GM23338 (cell line): ENCODE measurements around the gene GAB2. TPM values are rescaled to one million over a fixed set of nuclear protein-coding genes. Genes with fewer than 3 reads are reported as not detected.

ENCODE experiments used
- ATAC-seq: fragments of 200-7000 bp; cut with Tn5 transposase; 3 replicates; pipeline ENCODE4 v1.9.1; 2020
- DNase-seq: peaks from one replicate; pipeline ENCODE4 v3.0.0-alpha.2; 2015; ENCODE audit warnings: low spot score
- H2AFZ ChIP-seq: fragments of 200-600 bp; sonication (generic); 2 replicates; pipeline ENCODE4 v1.8.0; 2016; ENCODE audit warnings: antibody characterized with exemption, mild to moderate bottlenecking, moderate library complexity
- H3F3A ChIP-seq: fragments of 200-600 bp; sonication (generic); replicated peaks from 2 replicates; pipeline ENCODE4 v1.8.0; 2017; ENCODE audit warnings: antibody characterized with exemption, mixed run types, low read depth
- H3K27ac ChIP-seq: fragments of 200-600 bp; sonication (generic); 2 replicates; pipeline ENCODE4 v1.6.1; 2016; ENCODE audit warnings: low read depth
- H3K27me3 ChIP-seq: fragments of 200-600 bp; sonication (generic); 2 replicates; pipeline ENCODE4 v1.8.0; 2016; ENCODE audit warnings: mild to moderate bottlenecking, mixed run types, moderate library complexity; ENCODE audit not compliant: insufficient read depth
- H3K36me3 ChIP-seq: fragments of 200-600 bp; sonication (generic); 2 replicates; pipeline ENCODE4 v1.8.0; 2016; ENCODE audit warnings: mild to moderate bottlenecking; ENCODE audit not compliant: insufficient read depth
- H3K4me1 ChIP-seq: fragments of 200-600 bp; sonication (generic); 2 replicates; pipeline ENCODE4 v1.8.0; 2016; ENCODE audit warnings: mild to moderate bottlenecking, moderate library complexity; ENCODE audit not compliant: insufficient read depth
- H3K4me2 ChIP-seq: fragments of 200-600 bp; sonication (generic); 2 replicates; pipeline ENCODE4 v1.7.1; 2017; ENCODE audit warnings: mixed run types
- H3K4me3 ChIP-seq: fragments of 200-600 bp; sonication (generic); 2 replicates; pipeline ENCODE4 v1.6.1; 2016; ENCODE audit warnings: mixed run types
- H3K79me2 ChIP-seq: fragments of 200-600 bp; sonication (generic); replicated peaks from 2 replicates; pipeline ENCODE4 v1.8.0; 2017; ENCODE audit warnings: mild to moderate bottlenecking; ENCODE audit not compliant: insufficient read depth
- H3K9me2 ChIP-seq: fragments of 200-600 bp; sonication (generic); 2 replicates; pipeline ENCODE4 v1.8.0; 2017; ENCODE audit not compliant: insufficient read depth
- H4K20me1 ChIP-seq: fragments of 200-600 bp; sonication (generic); replicated peaks from 2 replicates; pipeline ENCODE4 v1.8.0; 2017; ENCODE audit warnings: mild to moderate bottlenecking; ENCODE audit not compliant: insufficient read depth
- H3K27ac Mint-ChIP-seq: 2 replicates; pipeline ENCODE4 v1.8.0; 2020; ENCODE audit warnings: inconsistent platforms, mild to moderate bottlenecking, moderate library complexity, mixed read lengths
- H3K27me3 Mint-ChIP-seq: 3 replicates; pipeline ENCODE4 v1.8.0; 2022; ENCODE audit warnings: low read depth, mild to moderate bottlenecking, moderate library complexity, mixed read lengths, inconsistent platforms; ENCODE audit not compliant: insufficient read depth, poor library complexity
- H3K36me3 Mint-ChIP-seq: 3 replicates; pipeline ENCODE4 v1.8.0; 2021; ENCODE audit warnings: low read depth, mild to moderate bottlenecking, inconsistent platforms, moderate library complexity, mixed read lengths
- H3K4me1 Mint-ChIP-seq: 3 replicates; pipeline ENCODE4 v1.8.0; 2020; ENCODE audit warnings: mild to moderate bottlenecking, inconsistent platforms, mixed read lengths
- H3K4me3 Mint-ChIP-seq: 3 replicates; pipeline ENCODE4 v1.8.0; 2021; ENCODE audit warnings: moderate library complexity, mild to moderate bottlenecking, inconsistent platforms, mixed read lengths
- H3K9me3 Mint-ChIP-seq: 3 replicates; pipeline ENCODE4 v1.8.0; 2020; ENCODE audit warnings: moderate library complexity, mild to moderate bottlenecking, inconsistent platforms, mixed read lengths
- CREB1 ChIP-seq: fragments of 250-450 bp; sonication (Bioruptor Pico); IDR thresholded peaks from 2 replicates; pipeline ENCODE4 v1.5.0; 2020; ENCODE audit warnings: low read depth, mild to moderate bottlenecking, moderate library complexity
- EZH2phosphoT487 ChIP-seq: fragments of 200-600 bp; sonication (generic); IDR thresholded peaks from one replicate; pipeline ENCODE4 v1.8.1; 2018; ENCODE audit warnings: antibody characterized with exemption; ENCODE audit not compliant: unreplicated experiment
- JUNB ChIP-seq: IDR thresholded peaks from one replicate; pipeline ENCODE4 v1.6.1; 2016; ENCODE audit warnings: antibody characterized with exemption; ENCODE audit not compliant: unreplicated experiment
- NANOG ChIP-seq: IDR thresholded peaks from 2 replicates; pipeline ENCODE4 v1.6.1; 2016; ENCODE audit warnings: antibody characterized with exemption, borderline replicate concordance
- POLR2AphosphoS5 ChIP-seq: IDR thresholded peaks from 2 replicates; pipeline ENCODE4 v1.6.1; 2016; ENCODE audit warnings: antibody characterized with exemption, low read depth
- STAT1 ChIP-seq: IDR thresholded peaks from one replicate; pipeline ENCODE4 v1.6.1; 2016; ENCODE audit warnings: antibody characterized with exemption; ENCODE audit not compliant: unreplicated experiment
- ZNF331 ChIP-seq: fragments of 250-450 bp; sonication (Bioruptor Pico); IDR thresholded peaks from 2 replicates; pipeline ENCODE4 v1.5.0; 2020; ENCODE audit warnings: low read depth, mild to moderate bottlenecking, moderate library complexity
- polyA plus RNA-seq: library from polyadenylated mRNA; unstranded; fragments of >200 nt; fragmentation: Nextera tagmentation; extraction: Ambion mirVana; gene quantifications from 2 replicates; pipeline ENCODE4 v1.2.1, GENCODE V29; 2016
- total RNA-seq: library from RNA; depleted of rRNA; stranded (reverse); fragments of >200 nt; shearing (Covaris generic); gene quantifications from 2 replicates; pipeline ENCODE4 v1.2.3, GENCODE V29; 2014
- TF ChIP-seq, protein P1 (sequence below): IDR thresholded peaks from 2 replicates; pipeline ENCODE4 v1.6.1; 2016; ENCODE audit warnings: antibody characterized with exemption
- TF ChIP-seq, protein P2 (sequence below), 2 experiments: fragments of 200-600 bp in 1 of 2; sonication (generic) in 1 of 2; conservative IDR thresholded peaks; 2 replicates each; pipeline versions ENCODE4 v1.5.1 to v1.6.1; 2016 to 2017; ENCODE audit warnings: antibody characterized with exemption in 2 of 2, low read depth in 2 of 2, mild to moderate bottlenecking in 2 of 2, moderate library complexity in 1 of 2
- TF ChIP-seq, protein P3 (sequence below): fragments of 250-450 bp; sonication (Bioruptor Pico); IDR thresholded peaks from 2 replicates; pipeline ENCODE4 v1.5.0; 2020; ENCODE audit warnings: mild to moderate bottlenecking, moderate library complexity

Gene GAB2
- total and polyA plus RNA-seq, 2 experiments from 2014 or later: 2.0 to 10.8 TPM

DNA sequence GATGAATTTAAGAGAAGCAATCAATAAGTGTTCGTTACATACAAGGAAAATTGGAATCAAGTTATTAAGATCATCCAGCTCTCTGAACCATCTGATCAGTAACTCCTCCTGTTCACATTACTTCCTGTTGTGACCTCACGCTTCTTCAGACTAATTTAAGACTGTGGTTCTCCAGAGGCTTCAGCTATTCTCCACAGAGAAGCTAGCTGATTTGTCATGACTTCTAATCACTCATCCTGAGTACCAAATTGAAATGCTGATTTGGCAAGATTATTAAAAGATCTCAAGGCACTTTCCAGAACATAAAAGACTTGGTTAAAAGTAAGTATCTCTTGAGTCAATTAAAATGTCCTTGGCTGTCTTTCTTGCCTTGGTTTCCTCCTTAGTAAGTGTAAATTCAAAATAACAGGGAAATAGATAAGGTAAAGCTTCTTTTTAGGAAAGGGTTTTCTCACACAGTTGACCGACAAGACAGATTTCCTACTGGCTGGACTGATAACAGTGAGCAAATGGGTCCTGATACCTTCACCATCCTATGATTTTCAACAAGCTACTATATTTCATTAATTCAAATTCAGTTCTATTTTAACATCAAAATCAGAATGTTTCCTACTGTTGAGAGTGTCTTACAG, 38.5 kb downstream of the GAB2 start:
- no peaks in the 10 kb centered on the region for H3K9me2 ChIP-seq
- no peak overlapping the region for H3K4me2 ChIP-seq
- TF ChIP-seq EZH2phosphoT487: no peak
- no peak for TF ChIP-seq JUNB
- TF ChIP-seq STAT1: no peak
- no peak for TF ChIP-seq ZNF331 (CRISPR knock-in tag)
- no peak for TF ChIP-seq POLR2AphosphoS5
- TF ChIP-seq, protein P1, sequence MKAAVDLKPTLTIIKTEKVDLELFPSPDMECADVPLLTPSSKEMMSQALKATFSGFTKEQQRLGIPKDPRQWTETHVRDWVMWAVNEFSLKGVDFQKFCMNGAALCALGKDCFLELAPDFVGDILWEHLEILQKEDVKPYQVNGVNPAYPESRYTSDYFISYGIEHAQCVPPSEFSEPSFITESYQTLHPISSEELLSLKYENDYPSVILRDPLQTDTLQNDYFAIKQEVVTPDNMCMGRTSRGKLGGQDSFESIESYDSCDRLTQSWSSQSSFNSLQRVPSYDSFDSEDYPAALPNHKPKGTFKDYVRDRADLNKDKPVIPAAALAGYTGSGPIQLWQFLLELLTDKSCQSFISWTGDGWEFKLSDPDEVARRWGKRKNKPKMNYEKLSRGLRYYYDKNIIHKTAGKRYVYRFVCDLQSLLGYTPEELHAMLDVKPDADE: no peak
- TF ChIP-seq, protein P2, sequence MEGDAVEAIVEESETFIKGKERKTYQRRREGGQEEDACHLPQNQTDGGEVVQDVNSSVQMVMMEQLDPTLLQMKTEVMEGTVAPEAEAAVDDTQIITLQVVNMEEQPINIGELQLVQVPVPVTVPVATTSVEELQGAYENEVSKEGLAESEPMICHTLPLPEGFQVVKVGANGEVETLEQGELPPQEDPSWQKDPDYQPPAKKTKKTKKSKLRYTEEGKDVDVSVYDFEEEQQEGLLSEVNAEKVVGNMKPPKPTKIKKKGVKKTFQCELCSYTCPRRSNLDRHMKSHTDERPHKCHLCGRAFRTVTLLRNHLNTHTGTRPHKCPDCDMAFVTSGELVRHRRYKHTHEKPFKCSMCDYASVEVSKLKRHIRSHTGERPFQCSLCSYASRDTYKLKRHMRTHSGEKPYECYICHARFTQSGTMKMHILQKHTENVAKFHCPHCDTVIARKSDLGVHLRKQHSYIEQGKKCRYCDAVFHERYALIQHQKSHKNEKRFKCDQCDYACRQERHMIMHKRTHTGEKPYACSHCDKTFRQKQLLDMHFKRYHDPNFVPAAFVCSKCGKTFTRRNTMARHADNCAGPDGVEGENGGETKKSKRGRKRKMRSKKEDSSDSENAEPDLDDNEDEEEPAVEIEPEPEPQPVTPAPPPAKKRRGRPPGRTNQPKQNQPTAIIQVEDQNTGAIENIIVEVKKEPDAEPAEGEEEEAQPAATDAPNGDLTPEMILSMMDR (conservative IDR thresholded peaks at IDR 0.05; ENCODE audit: low read depth in 2 of 2): no peak
- Mint-ChIP-seq H3K9me3 (peaks cover 6% of the 10 kb centered on the region), H3K36me3 (peaks cover 5% of the 10 kb centered on the region), H3K27me3 (no peaks in the 10 kb centered on the region), H3K4me3 (no peak overlapping the region), H3K4me1 (peaks cover 20% of the 10 kb centered on the region), H3K27ac (no peak overlapping the region)
- no peak for DNase-seq
- H3K79me2 ChIP-seq: no peaks in the 10 kb centered on the region; the same call in 1 of the 2 replicates
- H3K27ac ChIP-seq: no peak overlapping the region
- H3K27me3 ChIP-seq: no peaks in the 10 kb centered on the region
- peaks cover 8% of the 10 kb centered on the region; the same call in 1 of the 2 replicates for H3K4me1 ChIP-seq
- no peaks in the 10 kb centered on the region for H3F3A ChIP-seq
- H3K36me3 ChIP-seq: no peaks in the 10 kb centered on the region; the same call in 1 of the 2 replicates
- H2AFZ ChIP-seq: no peak overlapping the region
- no peak overlapping the region for H3K4me3 ChIP-seq
- no peaks in the 10 kb centered on the region for H4K20me1 ChIP-seq
- no peak for ATAC-seq

DNA sequence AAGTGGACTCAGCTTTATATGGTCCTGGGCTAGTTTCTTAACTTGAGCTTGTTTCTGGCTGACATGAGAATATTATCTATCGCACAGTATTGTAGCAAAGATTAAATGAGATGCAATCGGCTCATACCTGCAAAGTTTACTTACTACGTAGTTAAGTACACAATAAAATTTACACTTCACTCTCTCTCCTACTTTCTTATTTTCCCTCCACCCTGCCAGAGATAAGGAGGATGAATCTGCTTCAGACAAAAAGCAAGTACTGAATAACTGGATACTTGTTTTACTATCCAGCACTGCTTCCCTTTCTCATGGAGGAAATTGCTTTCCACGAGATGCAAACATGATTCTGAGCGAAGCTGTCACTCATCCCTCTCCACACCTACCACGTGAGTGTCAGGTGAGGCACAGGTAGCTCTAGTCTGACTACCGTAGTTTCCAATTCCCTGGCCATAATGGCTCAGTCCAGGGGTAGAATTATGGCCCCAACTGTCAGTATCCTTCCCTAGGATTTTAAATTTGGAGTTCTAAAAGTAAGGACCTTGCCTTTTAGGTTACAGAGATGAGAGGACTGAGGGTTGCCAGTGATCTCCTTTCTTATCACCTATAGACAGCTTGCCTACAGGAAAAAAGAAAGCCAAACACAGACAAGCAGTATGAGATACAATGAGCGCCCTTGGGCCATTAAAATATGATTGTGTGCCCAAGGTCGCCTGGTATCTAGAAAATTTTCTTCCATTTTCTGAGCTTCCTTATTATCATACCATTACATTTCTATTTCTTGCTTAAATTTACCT, 39.8 kb downstream of the GAB2 start:
- Histone ChIP-seq H3K27ac (no peak overlapping the region), H3K4me3 (no peak overlapping the region), H3K4me1 (peaks cover 8% of the 10 kb centered on the region; the same call in 1 of the 2 replicates), H3K27me3 (no peaks in the 10 kb centered on the region), H2AFZ (no peak overlapping the region), H3K79me2 (no peaks in the 10 kb centered on the region; the same call in 1 of the 2 replicates), H3K36me3 (no peaks in the 10 kb centered on the region; the same call in 1 of the 2 replicates), H4K20me1 (no peaks in the 10 kb centered on the region), H3K4me2 (no peak overlapping the region), H3F3A (no peaks in the 10 kb centered on the region), H3K9me2 (no peaks in the 10 kb centered on the region)
- Mint-ChIP-seq H3K36me3 (0 out of 3 replicates have a peak, but pooled peaks cover 2% of the 10 kb centered on the region), H3K9me3 (peaks cover 3% of the 10 kb centered on the region; the same call in 2 of the 3 replicates), H3K4me3 (no peak overlapping the region), H3K4me1 (peaks cover 24% of the 10 kb centered on the region), H3K27ac (no peak overlapping the region), H3K27me3 (no peaks in the 10 kb centered on the region)
- DNase-seq (no peak), ATAC-seq (no peak)
- no peak for TF ChIP-seq NANOG
- no peak for TF ChIP-seq EZH2phosphoT487
- TF ChIP-seq POLR2AphosphoS5: no peak
- no peak for TF ChIP-seq JUNB
- no peak for TF ChIP-seq CREB1 (CRISPR knock-in tag)
- no peak for TF ChIP-seq STAT1
- TF ChIP-seq ZNF331 (CRISPR knock-in tag): no peak
- TF ChIP-seq, protein P3, sequence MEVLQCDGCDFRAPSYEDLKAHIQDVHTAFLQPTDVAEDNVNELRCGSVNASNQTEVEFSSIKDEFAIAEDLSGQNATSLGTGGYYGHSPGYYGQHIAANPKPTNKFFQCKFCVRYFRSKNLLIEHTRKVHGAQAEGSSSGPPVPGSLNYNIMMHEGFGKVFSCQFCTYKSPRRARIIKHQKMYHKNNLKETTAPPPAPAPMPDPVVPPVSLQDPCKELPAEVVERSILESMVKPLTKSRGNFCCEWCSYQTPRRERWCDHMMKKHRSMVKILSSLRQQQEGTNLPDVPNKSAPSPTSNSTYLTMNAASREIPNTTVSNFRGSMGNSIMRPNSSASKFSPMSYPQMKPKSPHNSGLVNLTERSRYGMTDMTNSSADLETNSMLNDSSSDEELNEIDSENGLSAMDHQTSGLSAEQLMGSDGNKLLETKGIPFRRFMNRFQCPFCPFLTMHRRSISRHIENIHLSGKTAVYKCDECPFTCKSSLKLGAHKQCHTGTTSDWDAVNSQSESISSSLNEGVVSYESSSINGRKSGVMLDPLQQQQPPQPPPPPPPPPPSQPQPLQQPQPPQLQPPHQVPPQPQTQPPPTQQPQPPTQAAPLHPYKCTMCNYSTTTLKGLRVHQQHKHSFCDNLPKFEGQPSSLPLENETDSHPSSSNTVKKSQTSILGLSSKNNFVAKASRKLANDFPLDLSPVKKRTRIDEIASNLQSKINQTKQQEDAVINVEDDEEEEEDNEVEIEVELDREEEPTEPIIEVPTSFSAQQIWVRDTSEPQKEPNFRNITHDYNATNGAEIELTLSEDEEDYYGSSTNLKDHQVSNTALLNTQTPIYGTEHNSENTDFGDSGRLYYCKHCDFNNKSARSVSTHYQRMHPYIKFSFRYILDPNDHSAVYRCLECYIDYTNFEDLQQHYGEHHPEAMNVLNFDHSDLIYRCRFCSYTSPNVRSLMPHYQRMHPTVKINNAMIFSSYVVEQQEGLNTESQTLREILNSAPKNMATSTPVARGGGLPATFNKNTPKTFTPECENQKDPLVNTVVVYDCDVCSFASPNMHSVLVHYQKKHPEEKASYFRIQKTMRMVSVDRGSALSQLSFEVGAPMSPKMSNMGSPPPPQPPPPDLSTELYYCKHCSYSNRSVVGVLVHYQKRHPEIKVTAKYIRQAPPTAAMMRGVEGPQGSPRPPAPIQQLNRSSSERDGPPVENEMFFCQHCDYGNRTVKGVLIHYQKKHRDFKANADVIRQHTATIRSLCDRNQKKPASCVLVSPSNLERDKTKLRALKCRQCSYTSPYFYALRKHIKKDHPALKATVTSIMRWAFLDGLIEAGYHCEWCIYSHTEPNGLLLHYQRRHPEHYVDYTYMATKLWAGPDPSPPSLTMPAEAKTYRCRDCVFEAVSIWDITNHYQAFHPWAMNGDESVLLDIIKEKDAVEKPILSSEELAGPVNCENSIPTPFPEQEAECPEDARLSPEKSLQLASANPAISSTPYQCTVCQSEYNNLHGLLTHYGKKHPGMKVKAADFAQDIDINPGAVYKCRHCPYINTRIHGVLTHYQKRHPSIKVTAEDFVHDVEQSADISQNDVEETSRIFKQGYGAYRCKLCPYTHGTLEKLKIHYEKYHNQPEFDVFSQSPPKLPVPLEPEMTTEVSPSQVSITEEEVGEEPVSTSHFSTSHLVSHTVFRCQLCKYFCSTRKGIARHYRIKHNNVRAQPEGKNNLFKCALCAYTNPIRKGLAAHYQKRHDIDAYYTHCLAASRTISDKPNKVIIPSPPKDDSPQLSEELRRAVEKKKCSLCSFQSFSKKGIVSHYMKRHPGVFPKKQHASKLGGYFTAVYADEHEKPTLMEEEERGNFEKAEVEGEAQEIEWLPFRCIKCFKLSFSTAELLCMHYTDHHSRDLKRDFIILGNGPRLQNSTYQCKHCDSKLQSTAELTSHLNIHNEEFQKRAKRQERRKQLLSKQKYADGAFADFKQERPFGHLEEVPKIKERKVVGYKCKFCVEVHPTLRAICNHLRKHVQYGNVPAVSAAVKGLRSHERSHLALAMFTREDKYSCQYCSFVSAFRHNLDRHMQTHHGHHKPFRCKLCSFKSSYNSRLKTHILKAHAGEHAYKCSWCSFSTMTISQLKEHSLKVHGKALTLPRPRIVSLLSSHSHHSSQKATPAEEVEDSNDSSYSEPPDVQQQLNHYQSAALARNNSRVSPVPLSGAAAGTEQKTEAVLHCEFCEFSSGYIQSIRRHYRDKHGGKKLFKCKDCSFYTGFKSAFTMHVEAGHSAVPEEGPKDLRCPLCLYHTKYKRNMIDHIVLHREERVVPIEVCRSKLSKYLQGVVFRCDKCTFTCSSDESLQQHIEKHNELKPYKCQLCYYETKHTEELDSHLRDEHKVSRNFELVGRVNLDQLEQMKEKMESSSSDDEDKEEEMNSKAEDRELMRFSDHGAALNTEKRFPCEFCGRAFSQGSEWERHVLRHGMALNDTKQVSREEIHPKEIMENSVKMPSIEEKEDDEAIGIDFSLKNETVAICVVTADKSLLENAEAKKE (CRISPR knock-in tag): no peak
